IMR-90 (cell line): ENCODE data around the gene CHMP4B. TPM values are rescaled to one million over a fixed set of nuclear protein-coding genes. Genes with fewer than 3 reads are reported as not detected.

Experiments
- ATAC-seq: fragments of 200-7000 bp; cut with Tn5 transposase; 2 replicates; pipeline ENCODE4 v1.9.1; 2020; ENCODE audit warnings: low read depth, mild to moderate bottlenecking, moderate library complexity
- BruUV-seq: library from RNA; stranded (reverse); fragments of 400-500 nt; replicated peaks from 2 replicates; lab custom pipeline; 2021; lab: Mats Ljungman, UMichigan
- CTCF ChIA-PET: fragments of 300-600 bp; formaldehyde crosslinking; extraction: SDS; loops from one replicate; lab custom pipeline; 2021; ENCODE audit warnings: antibody characterized with exemption; lab: Yijun Ruan, JAX
- POLR2A ChIA-PET: fragments of 300-600 bp; sonication (Branson Sonifier 250); formaldehyde crosslinking; loops from one replicate; lab custom pipeline; 2022; ENCODE audit warnings: antibody characterized with exemption; ENCODE audit not compliant: unreplicated experiment; lab: Charles Lee
- DNase-seq: peaks from one replicate; pipeline ENCODE4 v3.0.0; 2013
- H2AFZ ChIP-seq: replicated peaks from 2 replicates; pipeline ENCODE3; 2013; ENCODE audit warnings: low read length, mild to moderate bottlenecking; ENCODE audit not compliant: poor library complexity
- H2AK5ac ChIP-seq: 2 replicates; pipeline ENCODE4 v1.6.1; 2013; ENCODE audit warnings: low read depth, low read length, inconsistent platforms
- H2AK9ac ChIP-seq: replicated peaks from 2 replicates; pipeline ENCODE3; 2013; ENCODE audit warnings: mild to moderate bottlenecking, low read depth, low read length, moderate library complexity; ENCODE audit not compliant: poor library complexity
- H2BK120ac ChIP-seq: 2 replicates; pipeline ENCODE4 v1.6.1; 2013; ENCODE audit warnings: low read depth, low read length, inconsistent platforms
- H2BK15ac ChIP-seq: 3 replicates; pipeline ENCODE4 v1.6.1; 2013; ENCODE audit warnings: low read depth, low read length, inconsistent platforms
- H2BK20ac ChIP-seq: 2 replicates; pipeline ENCODE4 v1.6.1; 2013; ENCODE audit warnings: low read depth, mild to moderate bottlenecking, inconsistent platforms, low read length, moderate library complexity
- H2BK5ac ChIP-seq: 2 replicates; pipeline ENCODE4 v1.6.1; 2013; ENCODE audit warnings: mild to moderate bottlenecking, low read depth, low read length, inconsistent platforms; ENCODE audit not compliant: poor library complexity, severe bottlenecking
- H3K14ac ChIP-seq: replicated peaks from 2 replicates; pipeline ENCODE4 v1.6.1; 2013; ENCODE audit warnings: low read depth, low read length, inconsistent platforms
- H3K18ac ChIP-seq: 2 replicates; pipeline ENCODE4 v1.6.1; 2013; ENCODE audit warnings: low read depth, low read length, control low read depth
- H3K23ac ChIP-seq: 2 replicates; pipeline ENCODE4 v1.6.1; 2013; ENCODE audit warnings: low read depth, low read length, inconsistent platforms
- H3K27ac ChIP-seq: 2 replicates; pipeline ENCODE4 v1.5.1; 2013; ENCODE audit warnings: mild to moderate bottlenecking, control low read depth, low read length; ENCODE audit not compliant: insufficient read depth
- H3K27me3 ChIP-seq: 2 replicates; pipeline ENCODE4 v1.6.1; 2013; ENCODE audit warnings: low read length; ENCODE audit not compliant: control insufficient read depth, insufficient read depth
- H3K36me3 ChIP-seq: 2 replicates; pipeline ENCODE4 v1.6.1; 2013; ENCODE audit warnings: low read length, mixed read lengths; ENCODE audit not compliant: control insufficient read depth, insufficient read depth
- H3K4ac ChIP-seq: 2 replicates; pipeline ENCODE4 v1.6.1; 2013; ENCODE audit warnings: low read depth, low read length, inconsistent platforms
- H3K4me1 ChIP-seq: 2 replicates; pipeline ENCODE4 v1.6.1; 2013; ENCODE audit warnings: low read length, mixed read lengths; ENCODE audit not compliant: control insufficient read depth, insufficient read depth
- H3K4me2 ChIP-seq: 2 replicates; pipeline ENCODE4 v1.6.1; 2013; ENCODE audit warnings: low read depth, mild to moderate bottlenecking, control low read depth, low read length, moderate library complexity
- H3K4me3 ChIP-seq: 2 replicates; pipeline ENCODE4 v1.5.1; 2013; ENCODE audit warnings: low read depth, mild to moderate bottlenecking, control low read depth, low read length, moderate library complexity; ENCODE audit not compliant: insufficient read depth
- H3K56ac ChIP-seq: 2 replicates; pipeline ENCODE4 v1.6.1; 2013; ENCODE audit warnings: low read length, inconsistent platforms; ENCODE audit not compliant: insufficient read depth; ENCODE audit errors: extremely low read depth
- H3K79me1 ChIP-seq, 2 experiments: 2 replicates each; pipeline ENCODE4 v1.6.1; 2013; ENCODE audit warnings: low read length in 2 of 2, inconsistent platforms in 1 of 2, low read depth in 1 of 2
- H3K9ac ChIP-seq: 2 replicates; pipeline ENCODE4 v1.6.1; 2013; ENCODE audit warnings: low read depth, low read length, control low read depth
- H3K9me1 ChIP-seq: 2 replicates; pipeline ENCODE4 v1.6.1; 2013; ENCODE audit warnings: low read length, inconsistent platforms; ENCODE audit not compliant: insufficient read depth
- H3K9me3 ChIP-seq: 2 replicates; pipeline ENCODE4 v1.6.1; 2013; ENCODE audit warnings: low read length; ENCODE audit not compliant: control insufficient read depth, insufficient read depth
- H4K20me1 ChIP-seq: 2 replicates; pipeline ENCODE4 v1.6.1; 2013; ENCODE audit warnings: low read length, inconsistent platforms; ENCODE audit not compliant: insufficient read depth
- H4K5ac ChIP-seq: 2 replicates; pipeline ENCODE4 v1.6.1; 2013; ENCODE audit warnings: mild to moderate bottlenecking, low read depth, low read length, control low read depth
- H4K8ac ChIP-seq, 2 experiments: 2 replicates each; pipeline ENCODE4 v1.6.1; 2013; ENCODE audit warnings: low read depth in 2 of 2, low read length in 2 of 2, control low read depth in 1 of 2, inconsistent platforms in 1 of 2
- H4K91ac ChIP-seq: 2 replicates; pipeline ENCODE4 v1.6.1; 2013; ENCODE audit warnings: low read depth, low read length, inconsistent platforms; ENCODE audit not compliant: insufficient read depth
- CHD1 ChIP-seq: IDR thresholded peaks from 2 replicates; pipeline ENCODE4 v1.6.1; 2012; ENCODE audit warnings: low read depth, low read length, improper control_type of control experiment
- FOS ChIP-seq: fragments of 150-350 bp; IDR thresholded peaks from 2 replicates; pipeline ENCODE4 v1.6.1; 2016; ENCODE audit warnings: low read depth, low read length
- MAFK ChIP-seq: IDR thresholded peaks from 2 replicates; pipeline ENCODE4 v1.6.1; 2012; ENCODE audit warnings: low read depth, low read length, improper control_type of control experiment
- MXI1 ChIP-seq: IDR thresholded peaks from 2 replicates; pipeline ENCODE4 v1.6.1; 2012; ENCODE audit warnings: low read depth, mild to moderate bottlenecking, low read length, moderate library complexity, borderline replicate concordance
- NFE2L2 ChIP-seq: fragments of 150-350 bp; IDR thresholded peaks from 2 replicates; pipeline ENCODE4 v1.6.1; 2016; ENCODE audit warnings: low read depth, mild to moderate bottlenecking, low read length
- RAD21 ChIP-seq: IDR thresholded peaks from 2 replicates; pipeline ENCODE4 v1.6.1; 2012; ENCODE audit warnings: low read length, improper control_type of control experiment
- RCOR1 ChIP-seq: IDR thresholded peaks from 2 replicates; pipeline ENCODE4 v1.6.1; 2012; ENCODE audit warnings: mild to moderate bottlenecking, low read length, improper control_type of control experiment; ENCODE audit not compliant: insufficient replicate concordance
- WGBS, 2 experiments: methylation state at CpG; one replicate each; pipeline versions ENCODE4 v1.1.5 to v1.1.7; 2013; ENCODE audit warnings: missing lambda C conversion rate in 2 of 2; ENCODE audit not compliant: insufficient read length in 1 of 2; ENCODE audit errors: extremely low coverage in 2 of 2; 5-methylcytosine and 5-hydroxymethylcytosine counted together
- dilution Hi-C: fragments of 300-500 bp; cut with HindIII; formaldehyde crosslinking; loops from one replicate; pipeline ENCODE4 v1.14.3; 2018; ENCODE audit warnings: low sequenced_read_pairs; ENCODE audit not compliant: unreplicated experiment
- in situ Hi-C: fragments of 300-500 bp; cut with MboI; formaldehyde crosslinking; loops from 3 replicates; pipeline ENCODE4 v1.14.3; 2019; ENCODE audit warnings: low sequenced_read_pairs, inconsistent platforms, mixed read lengths
- intact Hi-C: fragments of 100-400 bp; cut with micrococcal nuclease; formaldehyde crosslinking; loops from 2 replicates; pipeline ENCODE4 v1.10.0; 2022
- polyA plus RNA-seq, 3 experiments: library from polyadenylated mRNA; depleted of rRNA; stranded (reverse); fragments of >200 nt; gene quantifications; 2 replicates each; pipeline ENCODE4 v1.2.3, GENCODE V29; 2012; ENCODE audit warnings: low replicate concordance in 1 of 3
- total RNA-seq: library from RNA; depleted of rRNA; stranded (reverse); fragments of >200 nt; gene quantifications from 2 replicates; pipeline ENCODE4 v1.2.3, GENCODE V29; 2012
- TF ChIP-seq, protein P1 (sequence below): fragments of 150-350 bp; IDR thresholded peaks from 2 replicates; pipeline ENCODE4 v1.6.1; 2016; ENCODE audit warnings: low read depth, mild to moderate bottlenecking, low read length, moderate library complexity, borderline replicate concordance
- TF ChIP-seq, protein P2 (sequence below): conservative IDR thresholded peaks from 2 replicates; pipeline ENCODE4 v1.5.1; 2012; ENCODE audit warnings: mild to moderate bottlenecking, low read depth, low read length, improper control_type of control experiment
- TF ChIP-seq, protein P3 (sequence below): fragments of 150-350 bp; IDR thresholded peaks from 2 replicates; pipeline ENCODE4 v1.6.1; 2017; ENCODE audit warnings: mild to moderate bottlenecking, antibody characterized with exemption, low read length, low read depth

CHMP4B gene
- total and polyA plus RNA-seq, 2 of the 4 experiments (the other 2 are of a cell fraction): 30.3 to 94.8 TPM

DNA sequence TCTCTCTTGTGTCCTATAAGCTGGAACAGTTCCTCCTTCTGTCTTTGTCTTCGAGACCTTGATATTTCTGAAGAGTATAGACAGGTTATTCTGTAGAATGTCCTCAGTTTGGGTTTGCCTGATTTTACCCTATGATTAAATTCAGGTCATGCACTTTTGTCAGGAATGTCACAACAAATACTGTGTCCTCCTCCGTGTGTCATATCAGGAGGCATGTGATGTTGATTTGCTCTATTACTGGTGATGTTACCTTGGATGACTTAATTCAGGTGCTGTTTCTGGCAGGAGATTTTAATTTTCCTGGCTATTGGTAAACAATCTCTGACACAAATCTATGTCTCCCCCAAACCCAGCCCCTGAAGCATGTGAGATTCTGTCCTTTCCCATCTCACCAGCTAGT, 33.3 kb upstream of the CHMP4B start:
- H4K20me1 ChIP-seq: no peaks in the 10 kb centered on the region
- ChIA-PET CTCF (no interaction called here), POLR2A (no interaction called here)
- H3K9ac ChIP-seq: no peak overlapping the region
- H3K4me3 ChIP-seq: no peak overlapping the region
- no peak for ATAC-seq
- in situ Hi-C loops: no loop called here
- H3K56ac ChIP-seq: no peak overlapping the region
- H3K18ac ChIP-seq: no peak overlapping the region
- no peaks in the 10 kb centered on the region for H3K79me1 ChIP-seq
- intact Hi-C loops: no loop called here
- no peak overlapping the region for H3K27ac ChIP-seq
- H2BK5ac ChIP-seq: no peak overlapping the region
- TF ChIP-seq MAFK (no peak), CHD1 (no peak), RCOR1 (no peak), FOS (no peak), MXI1 (no peak), RAD21 (no peak), NFE2L2 (no peak)
- TF ChIP-seq, protein P1, sequence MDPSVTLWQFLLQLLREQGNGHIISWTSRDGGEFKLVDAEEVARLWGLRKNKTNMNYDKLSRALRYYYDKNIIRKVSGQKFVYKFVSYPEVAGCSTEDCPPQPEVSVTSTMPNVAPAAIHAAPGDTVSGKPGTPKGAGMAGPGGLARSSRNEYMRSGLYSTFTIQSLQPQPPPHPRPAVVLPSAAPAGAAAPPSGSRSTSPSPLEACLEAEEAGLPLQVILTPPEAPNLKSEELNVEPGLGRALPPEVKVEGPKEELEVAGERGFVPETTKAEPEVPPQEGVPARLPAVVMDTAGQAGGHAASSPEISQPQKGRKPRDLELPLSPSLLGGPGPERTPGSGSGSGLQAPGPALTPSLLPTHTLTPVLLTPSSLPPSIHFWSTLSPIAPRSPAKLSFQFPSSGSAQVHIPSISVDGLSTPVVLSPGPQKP: no peak
- TF ChIP-seq, protein P2, sequence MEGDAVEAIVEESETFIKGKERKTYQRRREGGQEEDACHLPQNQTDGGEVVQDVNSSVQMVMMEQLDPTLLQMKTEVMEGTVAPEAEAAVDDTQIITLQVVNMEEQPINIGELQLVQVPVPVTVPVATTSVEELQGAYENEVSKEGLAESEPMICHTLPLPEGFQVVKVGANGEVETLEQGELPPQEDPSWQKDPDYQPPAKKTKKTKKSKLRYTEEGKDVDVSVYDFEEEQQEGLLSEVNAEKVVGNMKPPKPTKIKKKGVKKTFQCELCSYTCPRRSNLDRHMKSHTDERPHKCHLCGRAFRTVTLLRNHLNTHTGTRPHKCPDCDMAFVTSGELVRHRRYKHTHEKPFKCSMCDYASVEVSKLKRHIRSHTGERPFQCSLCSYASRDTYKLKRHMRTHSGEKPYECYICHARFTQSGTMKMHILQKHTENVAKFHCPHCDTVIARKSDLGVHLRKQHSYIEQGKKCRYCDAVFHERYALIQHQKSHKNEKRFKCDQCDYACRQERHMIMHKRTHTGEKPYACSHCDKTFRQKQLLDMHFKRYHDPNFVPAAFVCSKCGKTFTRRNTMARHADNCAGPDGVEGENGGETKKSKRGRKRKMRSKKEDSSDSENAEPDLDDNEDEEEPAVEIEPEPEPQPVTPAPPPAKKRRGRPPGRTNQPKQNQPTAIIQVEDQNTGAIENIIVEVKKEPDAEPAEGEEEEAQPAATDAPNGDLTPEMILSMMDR: no peak
- TF ChIP-seq, protein P3, sequence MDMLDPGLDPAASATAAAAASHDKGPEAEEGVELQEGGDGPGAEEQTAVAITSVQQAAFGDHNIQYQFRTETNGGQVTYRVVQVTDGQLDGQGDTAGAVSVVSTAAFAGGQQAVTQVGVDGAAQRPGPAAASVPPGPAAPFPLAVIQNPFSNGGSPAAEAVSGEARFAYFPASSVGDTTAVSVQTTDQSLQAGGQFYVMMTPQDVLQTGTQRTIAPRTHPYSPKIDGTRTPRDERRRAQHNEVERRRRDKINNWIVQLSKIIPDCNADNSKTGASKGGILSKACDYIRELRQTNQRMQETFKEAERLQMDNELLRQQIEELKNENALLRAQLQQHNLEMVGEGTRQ: no peak
- no peak overlapping the region for H4K8ac ChIP-seq
- H4K91ac ChIP-seq: no peak overlapping the region
- no peaks in the 10 kb centered on the region for H3K9me1 ChIP-seq
- no peak overlapping the region for H3K4ac ChIP-seq
- no peaks in the 10 kb centered on the region for H3K4me1 ChIP-seq
- BruUV-seq: no TSS peak
- no CpG with 5 or more reads among the region's 2 CpGs for WGBS, 2 experiments
- no peak overlapping the region for H2AFZ ChIP-seq
- H2BK120ac ChIP-seq: no peak overlapping the region
- no peak overlapping the region for H4K5ac ChIP-seq
- H3K23ac ChIP-seq: no peak overlapping the region
- no peaks in the 10 kb centered on the region for H3K27me3 ChIP-seq
- no peak for DNase-seq
- H2BK20ac ChIP-seq: no peak overlapping the region
- H2BK15ac ChIP-seq: no peak overlapping the region
- dilution Hi-C loops: no loop called here
- H3K4me2 ChIP-seq: no peak overlapping the region
- no peaks in the 10 kb centered on the region; the same call in 1 of the 2 replicates for H3K36me3 ChIP-seq
- H3K14ac ChIP-seq: no peak overlapping the region
- H2AK9ac ChIP-seq: no peak overlapping the region
- no peaks in the 10 kb centered on the region for H3K9me3 ChIP-seq
- H2AK5ac ChIP-seq: no peak overlapping the region
